Measurements from ENCODE around the gene MKRN2OS. TPM values are rescaled to one million over a fixed set of nuclear protein-coding genes. Genes with fewer than 3 reads are reported as not detected.

MKRN2OS gene
- total and polyA plus RNA-seq, 10 of the 15 experiments (the other 5 are each of a cell fraction or from before 2014, with no cell fraction given), result 0.20 to 1.0 (median 0.40) TPM; not detected in 4

- TF ChIP-seq, protein P1, sequence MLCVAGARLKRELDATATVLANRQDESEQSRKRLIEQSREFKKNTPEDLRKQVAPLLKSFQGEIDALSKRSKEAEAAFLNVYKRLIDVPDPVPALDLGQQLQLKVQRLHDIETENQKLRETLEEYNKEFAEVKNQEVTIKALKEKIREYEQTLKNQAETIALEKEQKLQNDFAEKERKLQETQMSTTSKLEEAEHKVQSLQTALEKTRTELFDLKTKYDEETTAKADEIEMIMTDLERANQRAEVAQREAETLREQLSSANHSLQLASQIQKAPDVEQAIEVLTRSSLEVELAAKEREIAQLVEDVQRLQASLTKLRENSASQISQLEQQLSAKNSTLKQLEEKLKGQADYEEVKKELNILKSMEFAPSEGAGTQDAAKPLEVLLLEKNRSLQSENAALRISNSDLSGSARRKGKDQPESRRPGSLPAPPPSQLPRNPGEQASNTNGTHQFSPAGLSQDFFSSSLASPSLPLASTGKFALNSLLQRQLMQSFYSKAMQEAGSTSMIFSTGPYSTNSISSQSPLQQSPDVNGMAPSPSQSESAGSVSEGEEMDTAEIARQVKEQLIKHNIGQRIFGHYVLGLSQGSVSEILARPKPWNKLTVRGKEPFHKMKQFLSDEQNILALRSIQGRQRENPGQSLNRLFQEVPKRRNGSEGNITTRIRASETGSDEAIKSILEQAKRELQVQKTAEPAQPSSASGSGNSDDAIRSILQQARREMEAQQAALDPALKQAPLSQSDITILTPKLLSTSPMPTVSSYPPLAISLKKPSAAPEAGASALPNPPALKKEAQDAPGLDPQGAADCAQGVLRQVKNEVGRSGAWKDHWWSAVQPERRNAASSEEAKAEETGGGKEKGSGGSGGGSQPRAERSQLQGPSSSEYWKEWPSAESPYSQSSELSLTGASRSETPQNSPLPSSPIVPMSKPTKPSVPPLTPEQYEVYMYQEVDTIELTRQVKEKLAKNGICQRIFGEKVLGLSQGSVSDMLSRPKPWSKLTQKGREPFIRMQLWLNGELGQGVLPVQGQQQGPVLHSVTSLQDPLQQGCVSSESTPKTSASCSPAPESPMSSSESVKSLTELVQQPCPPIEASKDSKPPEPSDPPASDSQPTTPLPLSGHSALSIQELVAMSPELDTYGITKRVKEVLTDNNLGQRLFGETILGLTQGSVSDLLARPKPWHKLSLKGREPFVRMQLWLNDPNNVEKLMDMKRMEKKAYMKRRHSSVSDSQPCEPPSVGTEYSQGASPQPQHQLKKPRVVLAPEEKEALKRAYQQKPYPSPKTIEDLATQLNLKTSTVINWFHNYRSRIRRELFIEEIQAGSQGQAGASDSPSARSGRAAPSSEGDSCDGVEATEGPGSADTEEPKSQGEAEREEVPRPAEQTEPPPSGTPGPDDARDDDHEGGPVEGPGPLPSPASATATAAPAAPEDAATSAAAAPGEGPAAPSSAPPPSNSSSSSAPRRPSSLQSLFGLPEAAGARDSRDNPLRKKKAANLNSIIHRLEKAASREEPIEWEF (IDR thresholded peaks at IDR 0.05; ENCODE audit: insufficient replicate concordance, low read depth, low read length), result no peak
- 0 out of 2 replicates have a peak, but pooled peaks have one; percentile 19 for TF ChIP-seq CBFB (IDR thresholded peaks at IDR 0.05; ENCODE audit: low read depth)
- TF ChIP-seq PML (IDR thresholded peaks at IDR 0.05; ENCODE audit: low read length), result peak; percentile 82
- no peak for TF ChIP-seq IRF4 (IDR thresholded peaks at IDR 0.05; ENCODE audit: low read depth, low read length)
- TF ChIP-seq, protein P2, sequence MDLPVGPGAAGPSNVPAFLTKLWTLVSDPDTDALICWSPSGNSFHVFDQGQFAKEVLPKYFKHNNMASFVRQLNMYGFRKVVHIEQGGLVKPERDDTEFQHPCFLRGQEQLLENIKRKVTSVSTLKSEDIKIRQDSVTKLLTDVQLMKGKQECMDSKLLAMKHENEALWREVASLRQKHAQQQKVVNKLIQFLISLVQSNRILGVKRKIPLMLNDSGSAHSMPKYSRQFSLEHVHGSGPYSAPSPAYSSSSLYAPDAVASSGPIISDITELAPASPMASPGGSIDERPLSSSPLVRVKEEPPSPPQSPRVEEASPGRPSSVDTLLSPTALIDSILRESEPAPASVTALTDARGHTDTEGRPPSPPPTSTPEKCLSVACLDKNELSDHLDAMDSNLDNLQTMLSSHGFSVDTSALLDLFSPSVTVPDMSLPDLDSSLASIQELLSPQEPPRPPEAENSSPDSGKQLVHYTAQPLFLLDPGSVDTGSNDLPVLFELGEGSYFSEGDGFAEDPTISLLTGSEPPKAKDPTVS (IDR thresholded peaks at IDR 0.05; ENCODE audit: low read depth, low read length), result 0 out of 2 replicates have a peak, but pooled peaks have one; percentile 29
- no peak for TF ChIP-seq BCL11A (IDR thresholded peaks at IDR 0.05; ENCODE audit: low read depth, low read length)
- TF ChIP-seq SREBF2 (IDR thresholded peaks at IDR 0.05; ENCODE audit: low read length), result no peak
- no peak; the same call in 2 of the 3 replicates for TF ChIP-seq POU2F2 (IDR thresholded peaks at IDR 0.05; ENCODE audit: borderline replicate concordance, low read depth, low read length)
- no peak for TF ChIP-seq CHD4 (IDR thresholded peaks at IDR 0.05)
- no peak for TF ChIP-seq PKNOX1 (IDR thresholded peaks at IDR 0.05)
- TF ChIP-seq, protein P3, sequence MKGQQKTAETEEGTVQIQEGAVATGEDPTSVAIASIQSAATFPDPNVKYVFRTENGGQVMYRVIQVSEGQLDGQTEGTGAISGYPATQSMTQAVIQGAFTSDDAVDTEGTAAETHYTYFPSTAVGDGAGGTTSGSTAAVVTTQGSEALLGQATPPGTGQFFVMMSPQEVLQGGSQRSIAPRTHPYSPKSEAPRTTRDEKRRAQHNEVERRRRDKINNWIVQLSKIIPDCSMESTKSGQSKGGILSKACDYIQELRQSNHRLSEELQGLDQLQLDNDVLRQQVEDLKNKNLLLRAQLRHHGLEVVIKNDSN (IDR thresholded peaks at IDR 0.05; ENCODE audit: borderline replicate concordance, extremely low read length, insufficient read depth, low read depth, low read length), result no peak
- TF ChIP-seq PAX8 (IDR thresholded peaks at IDR 0.05), result no peak
- TF ChIP-seq RBBP5 (conservative IDR thresholded peaks at IDR 0.05), result no peak
- no peak for TF ChIP-seq SPI1 (IDR thresholded peaks at IDR 0.05; ENCODE audit: borderline replicate concordance, insufficient read depth, low read depth, low read length)
- TF ChIP-seq CREM (IDR thresholded peaks at IDR 0.05; ENCODE audit: low read depth), result peak; percentile 70
- peak; percentile 31; the same call in 1 of the 2 replicates for TF ChIP-seq TCF3 (IDR thresholded peaks at IDR 0.05; ENCODE audit: borderline replicate concordance, insufficient read depth, low read depth, low read length)
- no peak for TF ChIP-seq STAT3 (IDR thresholded peaks at IDR 0.05; ENCODE audit: low read depth, low read length)
- no peak for TF ChIP-seq JUNB (IDR thresholded peaks at IDR 0.05)
- no peak for TF ChIP-seq JUND (IDR thresholded peaks at IDR 0.05; ENCODE audit: low read depth, low read length)
- TF ChIP-seq SMC3 (IDR thresholded peaks at IDR 0.05; ENCODE audit: borderline replicate concordance, low read length), result no peak
These were observed 11.6 kb upstream of the MKRN2OS start, which contains the start of gene MKRN2 (continued) for GRCh38 chr3:12556690-12557472.
